ENCODE results near the gene HS3ST3B1.
A peak's percentile ranks its signal among the peaks of the same experiment; 100 is the strongest.

HS3ST3B1 gene

DNA sequence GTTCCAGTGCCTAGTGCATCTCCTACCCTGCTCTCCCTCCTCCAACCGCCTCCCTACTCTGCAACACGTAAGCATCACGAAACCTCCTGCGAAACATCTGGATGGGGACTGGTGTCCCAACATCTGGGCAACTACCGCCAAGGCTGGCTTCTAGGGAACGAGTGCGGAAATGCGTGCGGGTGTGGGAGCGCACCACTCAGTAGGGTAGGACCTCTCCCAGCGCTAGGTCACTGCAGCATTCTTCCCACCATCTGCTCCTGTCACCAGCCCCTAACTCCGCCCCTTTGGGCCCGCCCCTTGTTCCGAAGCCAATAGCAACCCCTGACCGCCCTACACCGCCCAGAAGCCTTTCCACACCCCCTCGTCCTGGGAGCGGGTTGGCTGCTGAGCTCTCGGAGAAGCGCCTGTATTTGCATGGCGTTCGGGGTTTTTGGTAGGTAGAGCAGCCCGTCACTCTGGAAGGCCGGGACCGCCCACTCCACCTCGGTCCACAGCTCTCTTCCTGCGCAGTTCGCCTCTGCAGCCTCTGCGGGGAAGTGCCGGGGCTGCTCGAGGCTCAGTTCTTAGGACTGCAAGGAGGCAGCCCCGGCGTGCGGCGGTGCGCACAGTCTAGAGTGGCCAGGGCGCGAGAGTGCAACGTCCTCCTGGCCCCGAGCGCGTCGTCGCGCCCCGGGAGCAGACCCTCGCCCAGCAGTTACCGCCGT is at the start of gene HS3ST3B1:
Gene HS3ST3B1 (plus strand): TSS at position 507 of the 704 bp plus-strand sequence. CDS start 438 bp downstream, outside the sequence.
- DNase-seq (ENCODE audit: low spot score): peak; percentile 96

DNA sequence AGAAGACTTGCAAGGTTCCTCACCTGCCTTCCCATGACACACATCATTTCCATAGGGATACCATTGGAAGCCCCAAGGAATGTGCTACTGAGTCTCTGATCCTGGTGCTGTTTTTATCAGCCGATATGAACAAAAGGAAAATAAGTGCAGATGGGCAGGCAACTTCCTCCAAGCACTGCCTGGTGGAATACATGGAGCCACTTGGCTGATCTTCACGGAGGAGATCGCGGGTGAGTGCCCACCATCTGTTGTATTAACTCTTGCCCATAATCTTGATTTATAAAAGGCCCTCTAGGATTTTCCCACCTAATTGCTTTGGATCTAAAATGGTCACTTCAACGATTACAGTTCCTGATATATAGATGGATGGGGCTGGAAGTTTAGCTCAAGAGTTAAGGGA is 39.5 kb upstream of the HS3ST3B1 start:
- no peak for DNase-seq (ENCODE audit: low spot score)

DNA sequence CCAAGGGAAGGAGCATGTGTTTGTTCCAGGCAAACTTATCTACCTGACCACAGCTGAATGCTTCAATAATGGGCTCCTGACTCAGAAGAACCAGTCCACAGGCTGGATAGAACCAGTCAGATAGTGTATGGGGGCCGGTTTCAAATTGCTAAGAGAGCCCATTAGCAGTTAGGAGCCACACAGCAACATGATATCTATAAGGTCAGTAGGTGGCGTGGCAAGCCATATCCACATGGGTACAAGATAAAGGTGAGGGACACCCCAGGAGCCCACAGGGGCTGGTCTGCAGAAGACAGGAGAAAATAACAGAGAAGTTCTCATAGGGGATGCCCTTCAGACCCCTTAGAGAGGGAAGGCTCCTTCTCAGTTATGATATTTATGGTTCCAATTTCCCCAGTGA is 32.6 kb upstream of the HS3ST3B1 start:
- no peak for DNase-seq (ENCODE audit: low spot score)

DNA sequence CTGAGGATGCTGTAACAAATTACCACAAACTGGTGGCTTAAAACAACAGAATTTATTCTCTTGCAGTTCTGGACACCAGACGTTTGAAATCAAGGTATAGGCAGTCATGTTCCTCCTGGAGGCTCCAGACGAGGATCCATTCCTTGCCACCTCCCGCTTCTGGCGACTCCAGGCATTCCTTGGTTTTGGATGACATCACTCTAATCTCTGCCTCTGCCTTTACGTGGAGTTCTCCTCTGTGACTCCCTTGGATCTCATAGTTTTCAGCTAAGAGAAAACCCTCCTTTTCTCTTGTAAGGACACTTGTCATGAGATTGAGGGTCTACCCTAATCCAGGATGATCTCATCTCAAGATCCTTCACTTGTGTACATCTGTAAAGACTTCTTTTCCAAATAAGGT is 31.4 kb upstream of the HS3ST3B1 start:
- DNase-seq (ENCODE audit: low spot score): peak; percentile 24

DNA sequence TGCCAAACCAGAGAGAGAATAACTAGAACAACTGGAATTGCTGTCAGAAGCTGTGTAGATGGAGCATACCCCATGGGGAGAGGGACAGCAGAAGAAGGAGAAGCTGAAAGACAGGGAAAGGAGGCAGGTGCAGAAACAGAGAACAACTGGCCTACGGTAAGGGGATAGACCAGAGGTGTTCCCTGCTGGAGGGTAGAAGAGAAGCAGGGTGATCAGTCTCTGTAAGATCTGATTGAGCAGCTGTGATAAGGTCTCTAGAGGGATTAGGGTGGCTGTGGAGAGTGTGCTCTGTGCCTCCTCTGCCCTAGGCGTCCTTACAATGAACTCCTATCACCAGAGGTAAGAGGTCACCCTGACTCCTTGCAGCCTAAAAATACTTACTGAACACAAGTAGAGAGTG is 30.4 kb upstream of the HS3ST3B1 start:
- no peak for DNase-seq (ENCODE audit: low spot score)

DNA sequence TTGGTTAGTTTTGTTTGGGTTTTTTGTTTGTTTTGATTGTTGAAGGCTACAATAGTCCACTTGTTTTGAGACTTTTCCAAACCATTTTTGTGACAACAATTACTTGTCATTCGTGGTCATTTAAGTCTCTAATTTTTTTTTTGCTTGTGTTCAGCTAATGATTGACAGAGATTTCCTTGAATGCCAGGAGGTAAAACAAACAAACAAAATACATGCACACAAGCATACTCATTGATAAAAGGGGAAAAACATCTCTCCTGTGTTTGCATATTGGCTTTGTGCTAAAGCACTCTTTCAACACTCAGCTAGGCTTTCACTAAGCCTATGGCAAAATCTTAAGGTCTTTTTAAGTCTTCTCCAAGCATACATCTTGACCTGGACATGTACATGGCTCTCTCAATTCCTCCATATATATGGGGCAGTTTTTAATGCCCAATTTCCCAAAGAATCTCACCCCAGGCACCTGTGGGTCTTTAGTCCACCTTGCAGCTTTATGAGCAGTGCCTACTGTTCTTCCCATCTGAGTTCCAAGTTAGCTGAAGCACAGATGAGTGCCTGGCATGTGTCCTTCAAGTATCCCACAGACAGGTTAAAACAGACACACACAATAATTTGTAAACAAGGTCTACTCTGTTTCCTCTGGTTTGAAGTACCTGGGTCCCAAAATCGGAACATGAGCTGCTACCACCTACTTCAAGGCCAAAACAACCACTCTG is 24.2 kb upstream of the HS3ST3B1 start:
- DNase-seq (ENCODE audit: low spot score): no peak

DNA sequence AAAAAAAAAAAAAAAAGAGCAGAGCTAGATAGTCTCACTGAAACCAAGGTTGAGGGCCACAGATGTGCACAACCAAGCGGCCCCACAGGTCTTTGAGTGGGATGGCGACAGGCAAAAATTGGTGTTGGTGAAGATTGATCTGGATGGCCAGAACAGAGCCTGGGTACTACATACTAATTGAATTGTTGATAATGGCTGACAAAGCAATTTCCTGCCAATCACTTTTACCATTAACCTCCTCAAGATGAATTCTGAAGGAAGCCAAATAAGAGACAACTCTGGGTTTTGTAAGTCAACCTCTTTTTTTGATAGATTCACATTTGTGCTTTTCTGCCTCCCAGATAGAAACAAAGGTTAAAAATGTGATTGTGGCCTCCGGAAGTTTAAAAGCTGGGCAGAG is 19.4 kb upstream of the HS3ST3B1 start:
- DNase-seq (ENCODE audit: low spot score): no peak

DNA sequence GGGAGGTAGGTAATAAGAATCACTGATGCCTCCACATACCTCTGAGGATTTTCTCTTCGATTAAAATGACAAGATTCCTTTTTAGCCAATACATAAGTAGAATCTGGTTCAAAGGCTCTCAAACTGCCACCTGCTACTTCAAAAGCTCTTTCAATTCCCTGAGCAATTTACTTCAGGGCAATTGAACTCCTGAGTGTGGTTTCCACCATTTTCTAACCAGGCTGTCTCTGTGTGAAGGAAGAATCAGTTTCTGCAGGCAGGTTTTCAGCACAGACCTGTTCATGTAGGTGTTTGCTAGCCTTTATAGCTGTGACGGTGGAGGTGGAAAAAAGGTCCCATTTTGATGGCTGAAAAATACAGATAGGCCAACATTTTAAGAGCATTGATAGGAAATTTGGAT is 18.2 kb upstream of the HS3ST3B1 start:
- DNase-seq (ENCODE audit: low spot score): no peak

DNA sequence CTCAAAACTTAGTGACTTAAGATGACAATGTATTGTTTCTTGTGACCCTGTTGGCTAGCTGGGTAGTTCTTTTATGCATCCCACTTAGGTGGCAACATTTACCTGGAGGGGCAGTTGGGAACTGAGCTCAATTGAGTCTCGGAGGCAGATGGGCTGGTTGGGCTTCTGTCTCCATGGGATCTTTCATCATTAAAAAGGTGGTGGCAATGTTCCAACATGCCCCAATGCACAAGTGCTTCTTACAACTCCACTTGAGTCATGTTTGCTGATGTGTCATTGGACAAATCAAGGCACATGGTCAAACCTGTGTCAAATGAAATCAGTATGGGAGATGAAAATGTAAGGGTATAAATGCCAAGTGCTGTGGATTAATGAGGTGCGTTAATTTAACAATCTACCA is 11.7 kb upstream of the HS3ST3B1 start:
- DNase-seq (ENCODE audit: low spot score): no peak

DNA sequence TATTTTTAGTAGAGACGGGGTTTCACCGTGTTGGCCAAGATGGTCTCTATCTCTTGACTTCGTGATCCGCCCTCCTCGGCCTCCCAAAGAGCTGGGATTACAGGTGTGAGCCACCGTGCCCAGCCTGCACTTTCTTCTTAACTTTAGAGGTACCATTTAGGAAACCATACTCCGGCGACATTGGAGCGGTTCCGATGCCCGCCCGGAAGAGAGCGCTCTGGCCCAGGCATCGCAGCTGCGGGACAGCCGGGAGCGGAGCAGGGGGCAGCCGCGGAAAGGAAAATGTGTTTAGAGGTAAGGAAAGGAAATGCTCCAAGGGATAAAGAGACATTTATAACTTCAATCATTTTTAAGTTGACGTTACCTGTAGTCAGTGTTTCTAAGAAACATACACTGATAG is 6.0 kb upstream of the HS3ST3B1 start:
- no peak for DNase-seq (ENCODE audit: low spot score)

DNA sequence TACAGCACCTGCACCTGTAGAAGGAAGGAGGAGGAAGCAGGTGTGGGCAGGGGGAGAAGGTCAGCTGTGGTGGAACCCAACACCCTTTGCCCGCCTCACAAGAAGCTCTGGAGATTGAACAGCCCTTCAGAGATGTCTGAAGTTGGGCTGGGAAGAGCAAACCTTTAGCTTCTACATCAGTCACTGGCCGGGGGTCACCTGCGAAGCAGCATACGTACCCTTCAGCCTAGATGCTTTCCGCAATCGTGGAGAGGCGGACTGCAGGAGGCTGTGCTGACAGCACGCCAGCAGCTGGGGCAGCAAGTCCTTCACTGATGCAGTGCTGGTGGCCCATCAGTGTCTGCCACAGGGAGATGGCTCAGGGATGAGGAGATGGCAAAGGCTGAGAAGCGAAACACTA is 5.2 kb upstream of the HS3ST3B1 start:
- no peak for DNase-seq (ENCODE audit: low spot score)

DNA sequence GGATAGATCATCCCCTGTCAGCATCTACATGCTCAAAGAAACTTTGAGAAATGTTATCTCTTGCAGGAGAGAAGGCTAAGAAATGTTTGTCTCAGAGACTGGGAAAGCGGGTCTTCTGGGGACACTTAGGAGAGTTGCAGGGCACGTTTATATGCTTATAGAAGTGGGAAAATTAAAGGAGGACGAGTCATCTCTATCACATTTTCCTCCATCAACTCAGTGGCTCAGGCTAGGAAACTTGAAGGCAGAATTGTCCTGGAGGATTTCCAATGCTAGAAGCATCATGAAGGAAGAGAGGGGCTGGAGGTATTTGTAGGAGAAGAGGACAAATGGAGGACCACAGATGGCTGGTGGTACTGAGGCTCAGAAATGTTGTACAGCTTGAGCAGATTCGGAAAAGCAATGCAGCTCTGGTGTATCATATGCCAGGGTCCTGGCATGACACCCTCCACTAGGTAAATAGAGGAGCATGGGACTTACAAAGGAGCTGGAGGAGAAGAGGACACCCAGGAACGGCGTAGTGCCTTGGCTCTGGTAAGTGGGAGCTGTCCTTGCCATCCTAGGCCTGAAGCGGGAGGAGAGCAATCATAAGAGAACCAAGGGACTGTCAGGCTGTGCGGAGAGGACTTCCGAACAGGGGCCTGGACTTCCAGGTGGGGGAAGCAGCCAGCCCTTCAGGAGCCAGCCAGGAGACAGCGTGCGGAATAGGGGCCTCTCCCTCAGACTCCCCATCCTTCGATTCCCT is 4.5 kb upstream of the HS3ST3B1 start:
- DNase-seq (ENCODE audit: low spot score): no peak

DNA sequence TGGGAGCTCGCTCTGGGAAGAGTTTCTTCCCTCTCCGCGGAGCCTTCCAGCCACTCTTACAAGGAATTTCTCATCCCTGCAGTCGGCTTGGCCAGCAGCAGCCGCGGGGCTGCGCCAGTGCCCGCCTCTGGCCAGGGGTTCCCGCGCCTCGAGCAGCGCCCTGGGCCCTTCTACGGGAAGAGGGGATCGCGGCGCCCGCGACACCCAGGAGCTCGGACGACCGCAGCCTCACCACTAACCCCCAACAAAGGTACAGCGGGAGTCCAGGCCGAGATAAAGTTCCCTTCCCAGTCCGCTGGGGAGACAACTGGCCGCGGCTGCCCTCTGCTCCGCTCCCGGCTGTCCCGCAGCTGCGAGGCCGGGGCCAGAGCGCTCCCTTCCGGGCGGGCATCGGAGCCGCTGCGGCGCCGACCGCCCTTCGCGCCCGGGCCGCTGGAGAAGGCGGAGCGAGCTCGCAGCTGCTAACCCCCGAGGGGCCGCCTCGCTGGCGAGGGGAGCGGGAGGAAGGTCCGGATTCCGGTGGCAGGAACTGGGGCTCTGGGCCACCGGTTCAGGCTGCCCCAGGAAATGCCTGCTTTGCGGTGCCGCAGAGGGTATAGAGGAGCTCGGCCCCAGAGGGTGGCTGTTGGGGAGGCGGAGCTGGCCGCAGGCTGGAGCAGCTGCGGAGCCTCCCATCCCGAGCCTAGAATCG is 3.6 kb upstream of the HS3ST3B1 start:
- peak; percentile 87 for DNase-seq (ENCODE audit: low spot score)

DNA sequence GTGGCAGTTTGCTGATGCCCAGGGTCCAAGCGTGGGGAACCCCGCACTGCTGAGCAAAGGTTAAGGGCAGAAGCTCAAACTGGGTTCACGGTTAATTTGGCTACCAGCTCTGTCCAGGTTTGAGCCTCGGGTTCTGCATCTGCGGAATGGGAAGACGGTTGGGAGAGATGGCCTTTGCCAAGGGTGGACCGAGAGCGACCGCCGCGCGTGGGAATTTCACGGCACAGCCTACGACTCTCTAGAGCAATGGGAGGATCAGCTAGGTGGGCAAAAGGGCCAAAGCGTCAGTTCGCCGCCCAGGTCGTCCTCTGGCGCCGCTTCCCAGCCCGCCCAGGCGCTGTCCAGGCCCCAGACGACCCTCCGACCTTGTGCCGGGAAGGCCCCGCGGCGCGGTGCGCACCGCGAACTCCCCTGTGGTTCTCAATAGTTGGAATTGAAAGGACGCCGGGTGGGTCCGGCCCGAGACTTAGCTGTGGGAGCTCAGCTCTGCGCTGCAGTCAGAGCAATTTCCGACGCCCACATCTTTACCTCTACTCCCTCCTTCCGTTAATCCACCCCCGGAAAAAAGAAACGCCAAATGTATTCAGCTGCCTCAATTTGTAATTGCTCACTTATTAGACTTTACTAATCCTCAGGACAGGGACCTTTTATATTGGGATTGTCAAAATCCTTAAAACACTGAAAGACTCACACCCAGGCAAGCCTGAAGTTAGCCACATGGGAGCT is 2.5 kb upstream of the HS3ST3B1 start:
- no peak for DNase-seq (ENCODE audit: low spot score)

DNA sequence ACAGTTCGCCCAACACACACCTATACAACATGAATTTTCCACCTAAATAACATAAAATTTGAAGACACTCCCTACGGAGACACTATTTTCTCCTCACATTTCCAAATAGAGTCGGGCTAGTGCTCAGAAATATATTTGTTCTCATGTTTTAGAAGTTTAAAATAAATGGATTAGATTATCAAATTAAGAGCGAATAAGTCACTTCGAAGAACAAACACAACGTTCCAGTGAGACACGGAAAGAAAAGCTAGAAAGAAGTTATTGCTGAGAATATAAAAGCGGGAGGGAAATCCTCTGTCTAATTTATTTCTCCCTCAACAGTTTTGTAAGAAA is 2.0 kb upstream of the HS3ST3B1 start:
- no peak for DNase-seq (ENCODE audit: low spot score)

DNA sequence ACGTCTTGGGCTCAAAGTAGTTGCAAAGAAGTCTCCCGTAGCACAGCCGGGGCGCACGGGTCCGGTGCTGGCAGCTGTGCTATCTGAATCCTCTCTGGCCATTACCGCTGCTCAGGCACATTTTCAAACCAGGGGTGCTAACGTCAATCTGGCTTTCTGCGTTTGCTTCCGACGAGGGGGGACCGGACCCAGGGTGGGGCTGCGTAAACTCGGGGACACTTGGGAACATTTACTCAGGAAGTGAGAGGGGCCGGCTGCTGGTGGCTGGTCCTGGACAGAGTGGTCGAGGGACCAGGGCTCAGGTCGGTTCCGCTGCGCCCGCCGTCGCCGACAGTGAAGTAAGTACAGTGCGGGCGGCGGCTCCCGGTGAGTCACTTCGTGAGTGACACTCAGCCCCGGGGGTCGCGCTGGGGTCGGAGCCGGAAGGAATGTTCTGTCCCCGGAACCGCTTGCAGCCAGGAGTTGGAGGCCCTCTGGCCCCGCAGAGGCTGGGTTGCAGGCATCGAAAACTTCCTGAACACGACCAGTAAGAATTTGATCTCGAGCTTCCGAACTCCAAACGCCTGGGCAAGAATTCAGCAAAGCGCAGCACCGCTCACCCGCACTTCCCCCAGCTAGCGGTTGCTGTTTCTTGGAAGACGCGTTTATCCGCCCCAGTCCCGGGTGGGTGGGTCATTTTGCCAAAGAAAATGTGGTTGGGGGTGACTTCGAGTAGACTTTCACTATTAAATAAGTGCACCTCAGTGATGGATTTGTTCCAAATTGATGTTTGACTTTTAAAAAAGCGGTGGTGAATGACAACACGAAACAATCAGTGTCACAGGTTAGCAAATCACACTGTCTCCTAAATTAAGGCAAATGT is 1.4 kb upstream of the HS3ST3B1 start:
- DNase-seq (ENCODE audit: low spot score): peak; percentile 53

DNA sequence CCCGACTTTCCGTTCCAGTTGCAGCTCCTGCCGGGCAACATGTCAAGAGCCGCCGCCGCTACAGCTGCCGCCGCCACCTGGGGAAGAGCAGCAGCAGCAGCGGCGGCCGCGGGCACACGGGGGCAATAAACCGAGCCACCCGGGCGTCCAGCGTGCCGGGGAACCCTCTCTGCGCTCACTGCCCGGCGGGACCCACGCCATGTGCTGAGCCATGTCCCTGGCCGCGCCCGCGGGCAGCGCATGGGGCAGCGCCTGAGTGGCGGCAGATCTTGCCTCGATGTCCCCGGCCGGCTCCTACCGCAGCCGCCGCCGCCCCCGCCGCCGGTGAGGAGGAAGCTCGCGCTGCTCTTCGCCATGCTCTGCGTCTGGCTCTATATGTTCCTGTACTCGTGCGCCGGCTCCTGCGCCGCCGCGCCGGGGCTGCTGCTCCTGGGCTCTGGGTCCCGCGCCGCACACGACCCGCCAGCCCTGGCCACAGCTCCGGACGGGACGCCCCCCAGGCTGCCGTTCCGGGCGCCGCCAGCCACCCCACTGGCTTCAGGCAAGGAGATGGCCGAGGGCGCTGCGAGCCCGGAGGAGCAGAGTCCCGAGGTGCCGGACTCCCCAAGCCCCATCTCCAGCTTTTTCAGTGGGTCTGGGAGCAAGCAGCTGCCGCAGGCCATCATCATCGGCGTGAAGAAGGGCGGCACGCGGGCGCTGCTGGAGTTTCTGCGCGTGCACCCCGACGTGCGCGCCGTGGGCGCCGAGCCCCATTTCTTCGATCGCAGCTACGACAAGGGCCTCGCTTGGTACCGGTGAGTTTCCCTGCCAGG is 604 bp downstream of the HS3ST3B1 start:
- DNase-seq (ENCODE audit: low spot score): peak; percentile 33

DNA sequence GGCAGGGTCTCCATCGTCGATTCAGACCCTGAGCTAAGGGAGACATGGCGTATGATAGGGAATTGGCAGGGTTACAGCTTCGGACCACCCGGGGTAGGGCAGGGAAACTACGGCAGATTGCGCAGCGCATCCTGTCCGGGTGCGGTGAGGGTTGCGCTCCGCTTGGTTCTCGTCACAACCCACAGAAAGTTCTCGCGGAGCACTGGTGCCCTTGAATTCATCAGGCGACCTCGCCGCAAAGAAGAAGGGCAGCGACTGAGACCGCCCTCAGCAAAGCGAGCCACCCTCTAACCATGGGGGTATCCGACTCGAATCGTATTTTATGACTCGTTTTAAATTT is 1.2 kb downstream of the HS3ST3B1 start:
- peak; percentile 46 for DNase-seq (ENCODE audit: low spot score)

DNA sequence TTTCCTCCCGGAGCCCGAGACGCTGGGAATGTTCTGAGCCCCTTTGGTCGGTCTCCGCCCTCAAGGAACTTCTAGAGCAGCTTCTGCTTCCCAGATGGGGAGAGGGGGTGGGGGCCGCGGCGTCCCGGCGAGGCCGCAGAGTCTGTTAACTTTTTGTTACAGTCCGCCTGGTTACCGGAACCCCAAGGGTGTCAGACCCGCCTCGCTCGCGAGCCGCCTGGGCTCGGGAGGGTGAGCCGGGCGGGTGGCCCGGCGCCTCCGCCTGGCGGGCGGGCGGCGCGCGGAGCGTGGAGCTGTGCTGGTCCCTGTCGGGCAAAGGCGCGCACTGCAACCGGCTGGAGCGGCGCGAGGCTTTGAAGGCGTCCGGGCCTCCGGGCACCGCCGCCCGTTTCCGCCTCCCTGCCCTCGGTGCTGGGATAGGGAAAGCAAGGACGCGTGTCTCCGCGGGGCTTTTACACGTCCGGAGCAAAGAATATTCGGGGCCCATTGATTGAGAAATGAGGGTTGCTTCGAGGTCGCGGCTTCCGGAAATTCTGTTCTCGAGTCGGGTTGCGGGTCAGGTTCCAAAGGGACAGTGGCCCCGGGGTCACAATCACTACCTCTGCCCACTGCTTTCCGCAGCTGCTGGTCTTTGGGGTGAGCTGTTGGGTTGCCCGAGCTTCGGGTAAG is 1.7 kb downstream of the HS3ST3B1 start:
- DNase-seq (ENCODE audit: low spot score): peak; percentile 89

Data from AG20443 (cell line).